Stromal cell of bone marrow (primary cell): ENCODE measurements around the gene IFT27.

Experiments
- DNase-seq: peaks from one replicate; pipeline ENCODE4 v3.0.0-alpha.2; 2012; ENCODE audit warnings: low read depth

Gene IFT27

GRCh38 chr22:36725366-36726006 lies 50.4 kb downstream of the IFT27 start:
- no peak for DNase-seq

GRCh38 chr22:36724836-36725235 lies 51.1 kb downstream of the IFT27 start:
- no peak for DNase-seq

GRCh38 chr22:36722055-36722454 lies 53.9 kb downstream of the IFT27 start:
- no peak for DNase-seq

GRCh38 chr22:36715647-36716046 lies 60.3 kb downstream of the IFT27 start:
- no peak for DNase-seq

GRCh38 chr22:36714110-36714509 lies 61.8 kb downstream of the IFT27 start:
- no peak for DNase-seq

- DNase-seq: no peak
Observed at GRCh38 chr22:36713436-36713835, 62.5 kb downstream of the IFT27 start.
